Esophagus squamous epithelium (tissue), 5 donors: Measurements from ENCODE around the gene LBX1. TPM values are rescaled to one million over a fixed set of nuclear protein-coding genes. Genes with fewer than 3 reads are reported as not detected.
A peak's percentile ranks its signal among the peaks of the same experiment; 100 is the strongest.

Source experiments
- DNase-seq: peaks from one replicate; lab custom pipeline; 2025; lab: John Stamatoyannopoulos, UW
- H3K27ac ChIP-seq, 4 donors: fragments of 200-600 bp; sonication (generic); one replicate each; pipeline ENCODE4 v1.5.1; 2016 to 2019; ENCODE audit warnings: mild to moderate bottlenecking in 1 of 4
- H3K27me3 ChIP-seq, 4 donors: fragments of 200-600 bp; sonication (generic); 1 replicate in 3 of 4; 2 replicates in 1 of 4; pipeline versions ENCODE4 v1.5.1 to v1.6.0; 2017 to 2021; ENCODE audit warnings: antibody characterized with exemption in 1 of 4
- H3K36me3 ChIP-seq, 3 donors: fragments of 200-600 bp; sonication (generic); one replicate each; pipeline ENCODE4 v1.5.1; 2016 to 2019
- H3K4me1 ChIP-seq, 3 donors: fragments of 200-600 bp; sonication (generic); one replicate each; pipeline ENCODE4 v1.5.1; 2017 to 2019
- H3K4me3 ChIP-seq, 4 donors: fragments of 200-600 bp; sonication (generic); 1 replicate in 3 of 4; 2 replicates in 1 of 4; pipeline ENCODE4 v1.5.1; 2016 to 2019; ENCODE audit warnings: mild to moderate bottlenecking in 2 of 4, moderate library complexity in 1 of 4
- H3K9me3 ChIP-seq, 3 donors: fragments of 200-600 bp; sonication (generic); one replicate each; pipeline ENCODE4 v1.5.1; 2016 to 2019
- CTCF ChIP-seq, 6 experiments: fragments of 450-650 bp in 4 of 6; fragments of 200-600 bp in 2 of 6; sonication (generic) in 2 of 6; IDR thresholded peaks; one replicate each; pipeline ENCODE4 v1.5.1; 2016 to 2019; ENCODE audit warnings: antibody characterized with exemption in 6 of 6, mild to moderate bottlenecking in 4 of 6, moderate library complexity in 4 of 6
- POLR2A ChIP-seq, 4 donors: fragments of 450-650 bp; IDR thresholded peaks; one replicate each; pipeline ENCODE4 v1.6.1; 2017; ENCODE audit warnings: antibody characterized with exemption in 4 of 4, mild to moderate bottlenecking in 4 of 4, moderate library complexity in 3 of 4
- WGBS, 2 donors: methylation state at CpG; one replicate each; pipeline ENCODE4 v1.1.5; 2018; 5-methylcytosine and 5-hydroxymethylcytosine counted together
- intact Hi-C: fragments of 100-400 bp; cut with DNase I; formaldehyde crosslinking; loops from one replicate; pipeline ENCODE4 v1.15.0; 2022
- total RNA-seq, 4 donors: library from RNA; depleted of rRNA; stranded (reverse); fragments of >200 nt; gene quantifications; one replicate each; pipeline ENCODE4 v1.1.0, GENCODE V29; 2016
- donor health status: DM: yes; HTN: yes; CAD: no.

The LBX1 gene
- total RNA-seq, 4 donors from 2014 or later = not detected

GRCh38 chr10:101221963-101222531, 7.2 kb downstream of the LBX1 start:
- Histone ChIP-seq H3K27ac (no peak overlapping the region), H3K9me3 (no peaks in the 10 kb centered on the region), H3K36me3 (no peaks in the 10 kb centered on the region), H3K4me3 (peak overlapping the region in 1 of 4 donors; percentile 62), H3K4me1 (peaks cover 52 to 81% (median 52%) of the 10 kb centered on the region in 3 donors), H3K27me3 (peaks cover 55 to 100% (median 71%) of the 10 kb centered on the region in 4 donors)
- no peak for DNase-seq
- intact Hi-C loops = no loop called here
- WGBS, 2 donors = 2% methylated on average over 5 to 9 of the region's 9 CpGs
- TF ChIP-seq CTCF (IDR thresholded peaks at IDR 0.05) (no peak), POLR2A (IDR thresholded peaks at IDR 0.05) (no peak)

- intact Hi-C loops = no loop called here
- no peaks in the 10 kb centered on the region for H3K9me3 ChIP-seq
- TF ChIP-seq POLR2A (IDR thresholded peaks at IDR 0.05) (no peak), CTCF (IDR thresholded peaks at IDR 0.05) (no peak)
- H3K36me3 ChIP-seq = no peaks in the 10 kb centered on the region
- H3K4me3 ChIP-seq = no peak overlapping the region
- no peak for DNase-seq
- H3K27ac ChIP-seq = no peak overlapping the region
- WGBS, 2 donors = 14 to 26% methylated on average over 4 to 5 of the region's 5 CpGs
- peaks cover 49 to 81% (median 52%) of the 10 kb centered on the region in 3 donors for H3K4me1 ChIP-seq
- H3K27me3 ChIP-seq = peaks cover 55 to 100% (median 71%) of the 10 kb centered on the region in 4 donors
Measured at GRCh38 chr10:101221549-101221948, 7.7 kb downstream of the LBX1 start.

GRCh38 chr10:101219946-101220451, 9.3 kb downstream of the LBX1 start:
- peaks cover 54 to 100% (median 71%) of the 10 kb centered on the region in 4 donors for H3K27me3 ChIP-seq

GRCh38 chr10:101219139-101219945, 9.9 kb downstream of the LBX1 start:
- intact Hi-C loops = loop anchor here (5.0 to 10.0 kb wide), 3 partner anchors 68 to 348 kb away; no protein-coding TSS in a partner anchor
- TF ChIP-seq POLR2A (IDR thresholded peaks at IDR 0.05) (no peak), CTCF (IDR thresholded peaks at IDR 0.05) (no peak)
- 25 to 30% methylated on average over 15 to 23 of the region's 26 CpGs for WGBS, 2 donors
- Histone ChIP-seq H3K4me1 (peaks cover 36 to 81% (median 57%) of the 10 kb centered on the region in 3 donors), H3K4me3 (no peak overlapping the region), H3K27me3 (peaks cover 55 to 100% (median 74%) of the 10 kb centered on the region in 4 donors), H3K27ac (no peak overlapping the region), H3K9me3 (no peaks in the 10 kb centered on the region), H3K36me3 (no peaks in the 10 kb centered on the region)
- no peak for DNase-seq

More at GRCh38 chr10:101219946-101220451, 9.3 kb downstream of the LBX1 start:
- intact Hi-C loops = loop anchor here (5.0 to 10.0 kb wide), 3 partner anchors 67 to 347 kb away; no protein-coding TSS in a partner anchor
- no peak overlapping the region for H3K27ac ChIP-seq
- peaks cover 36 to 81% (median 52%) of the 10 kb centered on the region in 3 donors for H3K4me1 ChIP-seq
- TF ChIP-seq POLR2A (IDR thresholded peaks at IDR 0.05) (no peak), CTCF (IDR thresholded peaks at IDR 0.05) (no peak)
- no peak overlapping the region for H3K4me3 ChIP-seq
- no peaks in the 10 kb centered on the region for H3K36me3 ChIP-seq
- DNase-seq = no peak
- WGBS, 2 donors = 49 to 53% methylated on average over 3 of the region's 3 CpGs
- no peaks in the 10 kb centered on the region for H3K9me3 ChIP-seq
